Thymus (tissue), 11 donors: ENCODE results near the gene CROCC2. TPM values are rescaled to one million over a fixed set of nuclear protein-coding genes. Genes with fewer than 3 reads are reported as not detected.

ENCODE experiments used
- DNase-seq, 9 donors: peaks; one replicate each; pipeline ENCODE4 v3.0.0-alpha.2; 2013; ENCODE audit warnings: low spot score in 9 of 9, low read depth in 6 of 9, missing footprints in 1 of 9
- H3K27ac ChIP-seq, 2 donors: one replicate each; pipeline ENCODE4 v1.5.1; 2013; ENCODE audit warnings: control low read depth in 1 of 2, low read depth in 1 of 2, low read length in 1 of 2, mild to moderate bottlenecking in 1 of 2, moderate library complexity in 1 of 2
- H3K27me3 ChIP-seq, 2 donors: one replicate each; pipeline ENCODE4 v1.5.1; 2013; ENCODE audit warnings: low read length in 1 of 2; ENCODE audit not compliant: control insufficient read depth in 2 of 2, insufficient read depth in 1 of 2
- H3K36me3 ChIP-seq, 2 donors: one replicate each; pipeline ENCODE4 v1.5.1; 2013; ENCODE audit warnings: low read length in 1 of 2, mild to moderate bottlenecking in 1 of 2, moderate library complexity in 1 of 2; ENCODE audit not compliant: control insufficient read depth in 2 of 2, insufficient read depth in 2 of 2
- H3K4me1 ChIP-seq, 2 donors: one replicate each; pipeline ENCODE4 v1.5.1; 2013; ENCODE audit warnings: low read length in 2 of 2; ENCODE audit not compliant: control insufficient read depth in 2 of 2, insufficient read depth in 2 of 2
- H3K4me3 ChIP-seq, 2 donors: one replicate each; pipeline ENCODE4 v1.5.1; 2013; ENCODE audit warnings: low read length in 2 of 2, control low read depth in 1 of 2, mild to moderate bottlenecking in 1 of 2
- H3K9me3 ChIP-seq, 2 donors: one replicate each; pipeline ENCODE4 v1.5.1; 2013; ENCODE audit warnings: low read length in 1 of 2, mild to moderate bottlenecking in 1 of 2; ENCODE audit not compliant: control insufficient read depth in 2 of 2, insufficient read depth in 1 of 2
- WGBS: extraction: QIAGEN DNeasy Blood & Tissue Kit; methylation state at CpG from one replicate; pipeline ENCODE4 v1.1.7; 2013; 5-methylcytosine and 5-hydroxymethylcytosine counted together
- polyA plus RNA-seq: library from polyadenylated mRNA; stranded (reverse); fragments of 200-250 nt; gene quantifications from one replicate; pipeline ENCODE4 v1.2.3, GENCODE V29; 2013
- total RNA-seq: library from RNA; stranded (reverse); fragments of 120-200 nt; gene quantifications from one replicate; pipeline ENCODE4 v1.2.4, GENCODE V29; 2013
- donor health status: healthy.

The CROCC2 gene
- total and polyA plus RNA-seq, 2 donors, result 0.02 TPM; not detected in 1

GRCh38 chr2:241010531-241011295, 104.6 kb downstream of the CROCC2 start:
- peak overlapping the region; percentile 29 to 40 for H3K4me3 ChIP-seq
- WGBS, result 80% methylated on average over 12 of the region's 12 CpGs
- H3K27ac ChIP-seq, result peak overlapping the region; percentile 87 to 92
- peaks cover 0 to 4% of the 10 kb centered on the region in 2 donors for H3K27me3 ChIP-seq
- no peaks in the 10 kb centered on the region for H3K36me3 ChIP-seq
- H3K9me3 ChIP-seq, result no peaks in the 10 kb centered on the region
- DNase-seq, result peak in 2 of 9 donors; percentile 13 to 52
- H3K4me1 ChIP-seq, result peaks cover 37 to 57% of the 10 kb centered on the region in 2 donors

GRCh38 chr2:241011296-241011600, 105.1 kb downstream of the CROCC2 start:
- peak overlapping the region; percentile 46 to 92 for H3K27ac ChIP-seq
- no peaks in the 10 kb centered on the region for H3K9me3 ChIP-seq
- WGBS, result 89% methylated on average over 9 of the region's 9 CpGs
- DNase-seq, result no peak
- H3K4me3 ChIP-seq, result peak overlapping the region in 1 of 2 donors; percentile 40
- H3K27me3 ChIP-seq, result peaks cover 0 to 4% of the 10 kb centered on the region in 2 donors
- peaks cover 37 to 57% of the 10 kb centered on the region in 2 donors for H3K4me1 ChIP-seq
- no peaks in the 10 kb centered on the region for H3K36me3 ChIP-seq

- no peaks in the 10 kb centered on the region for H3K9me3 ChIP-seq
- 16% methylated on average over 29 of the region's 29 CpGs for WGBS
- peak overlapping the region in 1 of 2 donors; percentile 0 for H3K4me3 ChIP-seq
- H3K27me3 ChIP-seq, result peaks cover 0 to 4% of the 10 kb centered on the region in 2 donors
- peak overlapping the region; percentile 92 for H3K27ac ChIP-seq
- peak in 7 of 9 donors; percentile 57 to 89 (median 71) for DNase-seq
- no peaks in the 10 kb centered on the region for H3K36me3 ChIP-seq
- H3K4me1 ChIP-seq, result peaks cover 37 to 54% of the 10 kb centered on the region in 2 donors
Observed at GRCh38 chr2:241011751-241012510, 105.8 kb downstream of the CROCC2 start.

GRCh38 chr2:241014224-241014623, 108.1 kb downstream of the CROCC2 start:
- 92% methylated on average over 6 of the region's 6 CpGs for WGBS

GRCh38 chr2:241014764-241015163, 108.6 kb downstream of the CROCC2 start:
- WGBS, result 94% methylated on average over 10 of the region's 10 CpGs
- no peak for DNase-seq
- Histone ChIP-seq H3K36me3 (no peaks in the 10 kb centered on the region), H3K27ac (no peak overlapping the region), H3K9me3 (peaks cover 0 to 12% of the 10 kb centered on the region in 2 donors), H3K4me3 (no peak overlapping the region), H3K4me1 (peaks cover 28 to 36% of the 10 kb centered on the region in 2 donors), H3K27me3 (no peaks in the 10 kb centered on the region)

More at GRCh38 chr2:241014224-241014623, 108.1 kb downstream of the CROCC2 start:
- no peak overlapping the region for H3K27ac ChIP-seq
- no peak for DNase-seq
- no peaks in the 10 kb centered on the region for H3K27me3 ChIP-seq
- H3K9me3 ChIP-seq, result peaks cover 0 to 12% of the 10 kb centered on the region in 2 donors
- no peak overlapping the region for H3K4me3 ChIP-seq
- H3K36me3 ChIP-seq, result no peaks in the 10 kb centered on the region
- peaks cover 32 to 42% of the 10 kb centered on the region in 2 donors for H3K4me1 ChIP-seq

- no peaks in the 10 kb centered on the region for H3K27me3 ChIP-seq
- no peak overlapping the region for H3K27ac ChIP-seq
- over 99% methylated on average over 13 of the region's 13 CpGs for WGBS
- H3K9me3 ChIP-seq, result peaks cover 0 to 12% of the 10 kb centered on the region in 2 donors
- DNase-seq, result no peak
- H3K4me3 ChIP-seq, result no peak overlapping the region
- H3K36me3 ChIP-seq, result no peaks in the 10 kb centered on the region
- H3K4me1 ChIP-seq, result peaks cover 22 to 30% of the 10 kb centered on the region in 2 donors
Observed at GRCh38 chr2:241015439-241015838, 109.3 kb downstream of the CROCC2 start.

- H3K4me3 ChIP-seq, result no peak overlapping the region
- DNase-seq, result no peak
- no peaks in the 10 kb centered on the region for H3K27me3 ChIP-seq
- H3K4me1 ChIP-seq, result peaks cover 3 to 19% of the 10 kb centered on the region in 2 donors
- peaks cover 0 to 16% of the 10 kb centered on the region in 2 donors for H3K9me3 ChIP-seq
- H3K36me3 ChIP-seq, result no peaks in the 10 kb centered on the region
- H3K27ac ChIP-seq, result no peak overlapping the region
- 97% methylated on average over 13 of the region's 13 CpGs for WGBS
Observed at GRCh38 chr2:241017228-241017940, 111.2 kb downstream of the CROCC2 start.

- Histone ChIP-seq H3K27ac (no peak overlapping the region), H3K9me3 (peaks cover 0 to 16% of the 10 kb centered on the region in 2 donors), H3K36me3 (no peaks in the 10 kb centered on the region), H3K4me1 (peaks cover 0 to 12% of the 10 kb centered on the region in 2 donors), H3K27me3 (no peaks in the 10 kb centered on the region), H3K4me3 (no peak overlapping the region)
- 95% methylated on average over 26 of the region's 26 CpGs for WGBS
- DNase-seq, result no peak
Observed at GRCh38 chr2:241018051-241018891, 112.1 kb downstream of the CROCC2 start.
